ENCODE measurements around the gene KAT14. TPM values are rescaled to one million over a fixed set of nuclear protein-coding genes. Genes with fewer than 3 reads are reported as not detected.
A peak's percentile ranks its signal among the peaks of the same experiment; 100 is the strongest.
"Not testable (repeated sequence)": the region's sequence is repeated elsewhere in the genome, so short reads cannot be mapped to it uniquely, and the experiment has no call there.

The KAT14 gene
- total and polyA plus RNA-seq, 7 donors, result 7.6 to 21.7 (median 12.6) TPM

GRCh38 chr20:18176318-18176785 is 38.7 kb downstream of the KAT14 start:
- H3K4me3 ChIP-seq, result no peak overlapping the region
- TF ChIP-seq POLR2A (IDR thresholded peaks at IDR 0.05), result no peak
- TF ChIP-seq POLR2AphosphoS5 (IDR thresholded peaks at IDR 0.05), result no peak
- TF ChIP-seq EP300 (IDR thresholded peaks at IDR 0.05), result no peak
- WGBS, 2 donors, result 82 to 97% methylated on average over 8 of the region's 8 CpGs
- H3K27ac ChIP-seq, result no peak overlapping the region
- H3K9me3 ChIP-seq, result peaks cover 0 to 3% (median 1%) of the 10 kb centered on the region in 4 donors
- DNase-seq, result no peak
- peaks cover 0 to 27% (median 10%) of the 10 kb centered on the region in 4 donors for H3K36me3 ChIP-seq
- H3K4me1 ChIP-seq, result no peaks in the 10 kb centered on the region
- intact Hi-C loops (cut with DNase I), result no loop called here
- no peaks in the 10 kb centered on the region for H3K27me3 ChIP-seq

- H3K27me3 ChIP-seq; intact Hi-C loops (cut with DNase I); H3K9me3 ChIP-seq; H3K4me1 ChIP-seq; DNase-seq; H3K27ac ChIP-seq; H3K4me3 ChIP-seq: not testable (repeated sequence)
- peaks cover 16 to 60% (median 29%) of the 10 kb centered on the region in 4 donors for H3K36me3 ChIP-seq
These were observed 42.7 kb downstream of the KAT14 start for GRCh38 chr20:18180366-18180765.

- Histone ChIP-seq H3K36me3 (peaks cover 20 to 65% (median 30%) of the 10 kb centered on the region in 4 donors), H3K27ac (no peak overlapping the region), H3K4me3 (no peak overlapping the region), H3K4me1 (no peaks in the 10 kb centered on the region), H3K9me3 (peaks cover 0 to 3% (median 1%) of the 10 kb centered on the region in 4 donors), H3K27me3 (no peaks in the 10 kb centered on the region)
- TF ChIP-seq POLR2AphosphoS5 (IDR thresholded peaks at IDR 0.05) (no peak), POLR2A (IDR thresholded peaks at IDR 0.05) (no peak), EP300 (IDR thresholded peaks at IDR 0.05) (no peak), CTCF (IDR thresholded peaks at IDR 0.05) (no peak)
- no peak for DNase-seq
- WGBS, 2 donors, result 98 to 100% methylated on average over 1 of the region's 1 CpG
- intact Hi-C loops (cut with DNase I), result no loop called here
These were observed 43.2 kb downstream of the KAT14 start for GRCh38 chr20:18180815-18181214.

GRCh38 chr20:18187020-18187419 is 49.4 kb downstream of the KAT14 start:
- TF ChIP-seq POLR2A (IDR thresholded peaks at IDR 0.05), result no peak
- no peak for TF ChIP-seq EP300 (IDR thresholded peaks at IDR 0.05)
- TF ChIP-seq POLR2AphosphoS5 (IDR thresholded peaks at IDR 0.05), result no peak
- TF ChIP-seq CTCF (IDR thresholded peaks at IDR 0.05), result no peak
- WGBS, 2 donors, result 94 to 95% methylated on average over 5 of the region's 5 CpGs

GRCh38 chr20:18188434-18188833 is 50.8 kb downstream of the KAT14 start:
- Histone ChIP-seq H3K4me3 (no peak overlapping the region), H3K4me1 (no peaks in the 10 kb centered on the region), H3K27ac (no peak overlapping the region), H3K36me3 (peaks cover 16 to 62% (median 31%) of the 10 kb centered on the region in 4 donors), H3K9me3 (no peaks in the 10 kb centered on the region), H3K27me3 (no peaks in the 10 kb centered on the region)
- TF ChIP-seq POLR2AphosphoS5 (IDR thresholded peaks at IDR 0.05) (no peak), CTCF (IDR thresholded peaks at IDR 0.05) (no peak), EP300 (IDR thresholded peaks at IDR 0.05) (no peak), POLR2A (IDR thresholded peaks at IDR 0.05) (no peak)
- no peak for DNase-seq
- intact Hi-C loops (cut with DNase I), result no loop called here
- WGBS, 2 donors, result 65 to 72% methylated on average over 3 of the region's 3 CpGs

More at GRCh38 chr20:18187020-18187419, 49.4 kb downstream of the KAT14 start:
- peaks cover 21 to 77% (median 35%) of the 10 kb centered on the region in 4 donors for H3K36me3 ChIP-seq
- no peak for DNase-seq
- no peaks in the 10 kb centered on the region for H3K27me3 ChIP-seq
- no peaks in the 10 kb centered on the region for H3K9me3 ChIP-seq
- intact Hi-C loops (cut with DNase I), result no loop called here
- H3K27ac ChIP-seq, result peak overlapping the region in 1 of 4 donors; percentile 17
- H3K4me3 ChIP-seq, result no peak overlapping the region
- H3K4me1 ChIP-seq, result no peaks in the 10 kb centered on the region

Data from sigmoid colon (tissue), 7 donors.